CD14-positive monocyte (primary cell): Measurements from ENCODE around the gene ABHD12. TPM values are rescaled to one million over a fixed set of nuclear protein-coding genes. Genes with fewer than 3 reads are reported as not detected.

Experiments
- DNase-seq, 3 donors: peaks; one replicate each; pipeline ENCODE4 v3.0.0-alpha.2; 2011 to 2022
- H2AFZ ChIP-seq: 2 replicates; pipeline ENCODE4 v1.6.0; 2012; ENCODE audit warnings: mild to moderate bottlenecking, low read depth, low read length, inconsistent platforms; ENCODE audit not compliant: insufficient read depth, poor library complexity, severe bottlenecking
- H3K27ac ChIP-seq, 2 donors: 1 replicate in 1 of 2; 2 replicates in 1 of 2; pipeline ENCODE4 v1.5.1; 2012 to 2013; ENCODE audit warnings: low read length in 2 of 2, control low read depth in 1 of 2, inconsistent platforms in 1 of 2, low read depth in 1 of 2, mild to moderate bottlenecking in 1 of 2
- H3K27me3 ChIP-seq, 2 donors: one replicate each; pipeline versions ENCODE4 v1.6.0 to v1.6.1; 2011 to 2013; ENCODE audit warnings: low read length in 2 of 2; ENCODE audit not compliant: control insufficient read depth in 2 of 2, insufficient read depth in 2 of 2
- H3K36me3 ChIP-seq, 2 donors: replicated peaks in 1 of 2; 1 replicate in 1 of 2; 2 replicates in 1 of 2; pipeline versions ENCODE4 v1.5.1 to v1.6.1; 2012 to 2013; ENCODE audit warnings: low read length in 2 of 2, control low read depth in 1 of 2, inconsistent platforms in 1 of 2, mild to moderate bottlenecking in 1 of 2; ENCODE audit not compliant: insufficient read depth in 2 of 2, control insufficient read depth in 1 of 2
- H3K4me1 ChIP-seq, 2 donors: 1 replicate in 1 of 2; 2 replicates in 1 of 2; pipeline versions ENCODE4 v1.5.1 to v1.6.1; 2012 to 2013; ENCODE audit warnings: low read length in 2 of 2, control low read depth in 1 of 2, inconsistent platforms in 1 of 2, mild to moderate bottlenecking in 1 of 2, moderate library complexity in 1 of 2; ENCODE audit not compliant: insufficient read depth in 2 of 2, control insufficient read depth in 1 of 2
- H3K4me2 ChIP-seq: replicated peaks from 2 replicates; pipeline ENCODE3; 2012; ENCODE audit warnings: low read length, moderate library complexity, mild to moderate bottlenecking; ENCODE audit not compliant: poor library complexity, severe bottlenecking; ENCODE audit errors: extremely low read depth
- H3K4me3 ChIP-seq, 3 experiments: fragments of 200-600 bp in 1 of 3; sonication (generic) in 1 of 3; replicated peaks in 1 of 3; 1 replicate in 2 of 3; 2 replicates in 1 of 3; pipeline ENCODE4 v1.5.1; 2011 to 2013; ENCODE audit warnings: low read length in 3 of 3, mild to moderate bottlenecking in 3 of 3, control low read depth in 2 of 3, low read depth in 2 of 3, inconsistent platforms in 1 of 3, moderate library complexity in 1 of 3
- H3K79me2 ChIP-seq: 2 replicates; pipeline ENCODE4 v1.6.0; 2012; ENCODE audit warnings: mild to moderate bottlenecking, control low read depth, inconsistent platforms, low read length, moderate library complexity; ENCODE audit not compliant: insufficient read depth
- H3K9ac ChIP-seq: 2 replicates; pipeline ENCODE4 v1.6.0; 2017; ENCODE audit warnings: low read length, mild to moderate bottlenecking; ENCODE audit not compliant: insufficient read depth, poor library complexity, severe bottlenecking
- H3K9me3 ChIP-seq, 2 donors: replicated peaks in 1 of 2; 1 replicate in 1 of 2; 2 replicates in 1 of 2; pipeline versions ENCODE4 v1.5.1 to v1.6.1; 2012 to 2013; ENCODE audit warnings: low read length in 2 of 2, control low read depth in 1 of 2; ENCODE audit not compliant: control insufficient read depth in 1 of 2, insufficient read depth in 1 of 2
- H4K20me1 ChIP-seq: 2 replicates; pipeline ENCODE4 v1.6.0; 2012; ENCODE audit warnings: mild to moderate bottlenecking, low read length, control low read depth, moderate library complexity; ENCODE audit not compliant: insufficient read depth
- H3K27ac Mint-ChIP-seq, 7 donors: one replicate each; pipeline ENCODE4 v1.8.0; 2020; ENCODE audit warnings: mild to moderate bottlenecking in 7 of 7, mixed read lengths in 7 of 7, moderate library complexity in 6 of 7, inconsistent platforms in 2 of 7
- H3K27me3 Mint-ChIP-seq, 3 donors: one replicate each; pipeline ENCODE4 v1.8.0; 2021 to 2022; ENCODE audit warnings: low read depth in 3 of 3, mild to moderate bottlenecking in 3 of 3, mixed read lengths in 3 of 3, moderate library complexity in 3 of 3, inconsistent platforms in 1 of 3
- H3K36me3 Mint-ChIP-seq, 2 donors: one replicate each; pipeline ENCODE4 v1.8.0; 2020; ENCODE audit warnings: mixed read lengths in 2 of 2, inconsistent platforms in 1 of 2, mild to moderate bottlenecking in 1 of 2
- H3K4me1 Mint-ChIP-seq: one replicate; pipeline ENCODE4 v1.8.0; 2020; ENCODE audit warnings: mild to moderate bottlenecking, mixed read lengths
- H3K4me3 Mint-ChIP-seq, 2 donors: one replicate each; pipeline ENCODE4 v1.8.0; 2020; ENCODE audit warnings: mild to moderate bottlenecking in 2 of 2, mixed read lengths in 2 of 2, moderate library complexity in 1 of 2
- H3K9me3 Mint-ChIP-seq, 7 donors: one replicate each; pipeline ENCODE4 v1.8.0; 2020 to 2022; ENCODE audit warnings: mixed read lengths in 7 of 7, mild to moderate bottlenecking in 6 of 7, moderate library complexity in 6 of 7, inconsistent platforms in 2 of 7
- WGBS: methylation state at CpG from one replicate; pipeline ENCODE4 v1.1.5; 2013; ENCODE audit warnings: missing lambda C conversion rate; ENCODE audit not compliant: insufficient coverage; 5-methylcytosine and 5-hydroxymethylcytosine counted together
- intact Hi-C, 2 donors: fragments of 100-400 bp; cut with micrococcal nuclease; formaldehyde crosslinking; loops; one replicate each; pipeline versions ENCODE4 v1.15.0 to v1.15.1; 2023
- polyA plus RNA-seq, 3 donors: library from polyadenylated mRNA; depleted of rRNA in 1 of 3; unstranded in 2 of 3; stranded (reverse) in 1 of 3; fragments of 300-500 nt in 2 of 3; fragments of >200 nt in 1 of 3; fragmentation: Illumina TruSeq in 2 of 3; gene quantifications; 1 replicate in 2 of 3; 2 replicates in 1 of 3; pipeline ENCODE4 v1.2.3, GENCODE V29; 2012 to 2021
- TF ChIP-seq, protein P1 (sequence below): fragments of 200-600 bp; IDR thresholded peaks from one replicate; pipeline ENCODE4 v1.8.0; 2022; ENCODE audit warnings: antibody characterized with exemption, mild to moderate bottlenecking

The ABHD12 gene
- polyA plus RNA-seq, 3 donors: 20.3 to 34.5 (median 32.1) TPM

DNA sequence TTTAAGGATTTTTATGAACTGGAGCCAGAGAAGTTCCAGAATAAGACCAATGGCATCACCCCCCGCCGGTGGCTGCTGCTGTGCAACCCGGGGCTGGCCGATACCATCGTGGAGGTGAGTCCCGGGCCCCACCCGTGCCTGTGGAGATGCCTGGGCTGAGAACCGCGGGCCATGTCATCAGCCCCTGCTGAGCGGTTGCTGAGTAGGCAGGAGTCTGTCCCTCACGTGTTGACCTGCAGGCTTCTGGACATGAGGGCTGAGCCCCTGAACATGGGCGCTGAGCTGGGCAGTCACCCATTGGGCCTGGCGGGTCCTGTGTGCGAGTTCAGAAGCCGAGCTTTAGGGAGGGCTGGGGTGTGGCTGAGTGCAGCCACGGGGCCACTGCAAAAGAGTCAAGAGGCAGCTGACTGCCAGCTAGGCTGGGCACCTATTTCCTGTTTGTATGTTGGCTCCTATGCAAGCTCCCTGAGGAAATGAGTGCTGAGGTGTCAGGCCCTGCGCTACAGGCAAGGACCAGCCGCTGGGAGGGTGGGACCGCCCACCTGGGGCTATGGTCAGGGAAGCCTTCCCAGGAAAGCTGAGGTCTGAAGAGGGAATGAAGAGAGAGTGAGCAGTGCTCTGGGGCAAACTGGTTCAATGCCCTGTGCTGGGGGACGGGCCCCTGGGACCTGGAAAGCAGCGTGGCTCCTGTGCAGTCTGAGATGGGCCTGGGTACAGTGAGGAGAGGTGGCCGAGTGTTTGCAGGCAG, 108.4 kb downstream of the ABHD12 start:
- H3K4me2 ChIP-seq: no peak overlapping the region
- intact Hi-C loops: no loop called here
- no peak for DNase-seq

DNA sequence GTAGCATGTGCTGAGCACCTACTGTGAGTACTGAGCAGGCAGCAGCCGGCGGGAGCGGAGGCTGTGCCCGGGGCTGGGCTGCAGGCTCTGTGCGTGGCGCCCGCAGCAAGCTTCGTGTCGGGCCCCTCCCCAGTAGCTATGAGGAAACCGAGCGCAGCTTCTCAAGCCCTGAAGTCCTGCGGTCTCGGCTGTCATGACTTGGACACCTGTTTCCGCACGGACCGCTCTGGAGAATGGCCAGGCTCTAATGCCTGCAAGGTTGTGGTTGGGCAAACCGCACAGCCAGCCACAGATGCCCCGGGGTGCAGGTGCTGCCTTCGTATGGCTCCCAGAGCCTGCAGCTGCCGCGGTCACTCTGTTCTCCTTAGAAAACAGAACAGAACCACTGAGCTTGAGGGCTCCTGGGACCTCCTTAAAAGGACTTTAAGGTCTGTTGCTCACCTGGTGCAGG, 109.1 kb downstream of the ABHD12 start:
- H3K27ac ChIP-seq: no peak overlapping the region
- no peak overlapping the region for H3K4me2 ChIP-seq

More for the DNA sequence above, 108.4 kb downstream of the ABHD12 start:
- H3K36me3 ChIP-seq: peaks cover 99 to 100% of the 10 kb centered on the region in 2 donors
- no peak overlapping the region for H3K4me3 ChIP-seq
- Mint-ChIP-seq H3K4me1 (no peaks in the 10 kb centered on the region), H3K27me3 (no peaks in the 10 kb centered on the region), H3K36me3 (peaks cover 72 to 95% of the 10 kb centered on the region in 2 donors), H3K27ac (peak overlapping the region in 4 of 7 donors; percentile 5 to 38 (median 32)), H3K9me3 (peaks cover 0 to 2% (median 0%) of the 10 kb centered on the region in 7 donors), H3K4me3 (no peak overlapping the region)
- WGBS: 95% methylated on average over 22 of the region's 22 CpGs
- H3K9ac ChIP-seq: no peak overlapping the region
- H3K4me1 ChIP-seq: no peaks in the 10 kb centered on the region
- H4K20me1 ChIP-seq: no peaks in the 10 kb centered on the region
- TF ChIP-seq, protein P1, sequence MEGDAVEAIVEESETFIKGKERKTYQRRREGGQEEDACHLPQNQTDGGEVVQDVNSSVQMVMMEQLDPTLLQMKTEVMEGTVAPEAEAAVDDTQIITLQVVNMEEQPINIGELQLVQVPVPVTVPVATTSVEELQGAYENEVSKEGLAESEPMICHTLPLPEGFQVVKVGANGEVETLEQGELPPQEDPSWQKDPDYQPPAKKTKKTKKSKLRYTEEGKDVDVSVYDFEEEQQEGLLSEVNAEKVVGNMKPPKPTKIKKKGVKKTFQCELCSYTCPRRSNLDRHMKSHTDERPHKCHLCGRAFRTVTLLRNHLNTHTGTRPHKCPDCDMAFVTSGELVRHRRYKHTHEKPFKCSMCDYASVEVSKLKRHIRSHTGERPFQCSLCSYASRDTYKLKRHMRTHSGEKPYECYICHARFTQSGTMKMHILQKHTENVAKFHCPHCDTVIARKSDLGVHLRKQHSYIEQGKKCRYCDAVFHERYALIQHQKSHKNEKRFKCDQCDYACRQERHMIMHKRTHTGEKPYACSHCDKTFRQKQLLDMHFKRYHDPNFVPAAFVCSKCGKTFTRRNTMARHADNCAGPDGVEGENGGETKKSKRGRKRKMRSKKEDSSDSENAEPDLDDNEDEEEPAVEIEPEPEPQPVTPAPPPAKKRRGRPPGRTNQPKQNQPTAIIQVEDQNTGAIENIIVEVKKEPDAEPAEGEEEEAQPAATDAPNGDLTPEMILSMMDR: no peak
- no peaks in the 10 kb centered on the region for H3K9me3 ChIP-seq
- no peaks in the 10 kb centered on the region for H3K27me3 ChIP-seq
- H3K27ac ChIP-seq: no peak overlapping the region
- H3K79me2 ChIP-seq: no peaks in the 10 kb centered on the region
- no peak overlapping the region for H2AFZ ChIP-seq

More for the DNA sequence above, 109.1 kb downstream of the ABHD12 start:
- H3K9ac ChIP-seq: no peak overlapping the region
- H3K9me3 Mint-ChIP-seq: peaks cover 0 to 2% (median 0%) of the 10 kb centered on the region in 7 donors
- H3K4me3 ChIP-seq: no peak overlapping the region
- H3K27me3 ChIP-seq: no peaks in the 10 kb centered on the region
- no peaks in the 10 kb centered on the region for H3K4me1 ChIP-seq
- no peaks in the 10 kb centered on the region for H3K27me3 Mint-ChIP-seq
- TF ChIP-seq, protein P1: no peak
- 97% methylated on average over 19 of the region's 21 CpGs for WGBS
- no peak overlapping the region for H3K4me3 Mint-ChIP-seq
- no peaks in the 10 kb centered on the region for H3K9me3 ChIP-seq
- intact Hi-C loops: no loop called here
- no peaks in the 10 kb centered on the region for H3K4me1 Mint-ChIP-seq
- peaks cover 72 to 95% of the 10 kb centered on the region in 2 donors for H3K36me3 Mint-ChIP-seq
- H3K79me2 ChIP-seq: no peaks in the 10 kb centered on the region
- no peak overlapping the region for H3K27ac Mint-ChIP-seq
- peaks cover 99 to 100% of the 10 kb centered on the region in 2 donors for H3K36me3 ChIP-seq
- no peaks in the 10 kb centered on the region for H4K20me1 ChIP-seq
- DNase-seq: no peak
- H2AFZ ChIP-seq: no peak overlapping the region
